Upper lobe of left lung (tissue), 4 donors: ENCODE results near the gene MGAT4A.

Source experiments
- CTCF ChIP-seq, 6 experiments: fragments of 450-650 bp in 4 of 6; fragments of 200-600 bp in 2 of 6; sonication (generic) in 2 of 6; IDR thresholded peaks; one replicate each; pipeline ENCODE4 v1.5.1; 2016 to 2019; ENCODE audit warnings: antibody characterized with exemption in 6 of 6
- EP300 ChIP-seq, 4 donors: sonication (generic); formaldehyde crosslinking; IDR thresholded peaks; one replicate each; pipeline ENCODE4 v1.5.1; 2017; ENCODE audit warnings: antibody characterized with exemption in 4 of 4, control low read depth in 2 of 4
- POLR2A ChIP-seq, 4 donors: fragments of 450-650 bp; IDR thresholded peaks; one replicate each; pipeline ENCODE4 v1.5.1; 2016 to 2017; ENCODE audit warnings: antibody characterized with exemption in 4 of 4, mild to moderate bottlenecking in 2 of 4

- TF ChIP-seq CTCF (IDR thresholded peaks at IDR 0.05) = no peak
- TF ChIP-seq POLR2A (IDR thresholded peaks at IDR 0.05) = no peak
- no peak for TF ChIP-seq EP300 (IDR thresholded peaks at IDR 0.05)
These were observed 35.7 kb downstream of the MGAT4A start for GRCh38 chr2:98695255-98695654.
